GM18502 (cell line): ENCODE data around the gene CAMK2G.
"Not testable (repeated sequence)": the region's sequence is repeated elsewhere in the genome, so short reads cannot be mapped to it uniquely, and the experiment has no call there.

Experiments used
- ATAC-seq: cut with Tn5 transposase; IDR thresholded peaks from one replicate; pipeline ENCODE4 v1.9.1; 2021; ENCODE audit warnings: mild to moderate bottlenecking; ENCODE audit not compliant: unreplicated experiment, poor library complexity

The CAMK2G gene

DNA sequence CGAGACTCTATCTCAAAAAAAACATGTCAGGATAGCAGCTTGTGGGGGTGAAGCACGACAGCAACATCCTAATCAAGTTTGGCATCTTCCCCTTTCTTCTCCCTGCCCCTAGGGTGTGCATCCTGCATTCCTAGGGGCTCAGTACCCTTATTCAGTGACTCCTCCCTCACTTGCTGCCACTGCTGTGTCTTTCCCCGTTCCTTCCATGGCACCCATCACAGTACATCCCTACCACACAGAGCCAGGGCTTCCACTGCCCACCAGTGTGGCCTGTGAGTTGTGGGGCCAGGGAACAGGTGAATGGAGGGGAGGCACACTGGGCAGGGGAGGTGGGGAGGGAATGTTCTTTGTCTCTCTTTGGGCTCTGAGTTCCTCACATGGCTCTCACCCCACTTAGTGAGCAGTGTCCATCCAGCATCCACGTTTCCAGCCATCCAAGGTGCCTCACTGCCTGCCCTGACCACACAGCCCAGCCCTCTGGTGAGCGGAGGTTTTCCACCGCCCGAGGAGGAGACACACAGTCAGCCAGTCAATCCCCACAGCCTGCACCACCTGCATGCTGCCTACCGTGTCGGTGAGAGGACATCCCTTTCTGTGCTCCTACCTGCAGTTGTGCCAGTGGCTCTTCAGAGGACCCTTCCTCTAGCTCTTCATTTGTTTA, 74.3 kb downstream of the CAMK2G start:
- ATAC-seq = no peak

DNA sequence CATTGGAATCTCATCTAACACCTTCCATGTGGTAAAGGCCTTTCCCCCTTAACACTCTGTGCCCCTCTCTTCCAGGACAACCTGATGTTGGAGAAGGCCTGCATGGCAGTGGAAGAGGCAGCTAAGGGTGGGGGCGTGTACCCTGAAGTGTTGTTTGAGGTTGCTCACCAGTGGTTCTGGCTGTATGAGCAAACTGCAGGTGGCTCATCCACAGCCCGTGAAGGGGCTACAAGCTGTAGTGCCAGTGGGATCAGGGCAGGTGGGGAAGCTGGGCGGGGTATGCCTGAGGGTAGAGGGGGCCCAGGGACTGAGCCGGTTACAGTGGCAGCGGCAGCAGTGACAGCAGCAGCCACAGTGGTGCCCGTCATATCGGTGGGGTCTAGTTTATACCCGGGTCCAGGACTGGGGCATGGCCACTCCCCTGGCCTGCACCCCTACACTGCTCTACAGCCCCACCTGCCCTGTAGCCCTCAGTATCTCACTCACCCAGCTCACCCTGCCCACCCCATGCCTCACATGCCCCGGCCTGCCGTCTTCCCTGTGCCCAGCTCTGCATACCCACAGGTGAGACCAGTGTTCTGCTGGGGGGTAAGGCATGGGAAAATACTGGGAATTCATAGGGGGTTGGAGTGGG, 75.3 kb downstream of the CAMK2G start:
- no peak for ATAC-seq

DNA sequence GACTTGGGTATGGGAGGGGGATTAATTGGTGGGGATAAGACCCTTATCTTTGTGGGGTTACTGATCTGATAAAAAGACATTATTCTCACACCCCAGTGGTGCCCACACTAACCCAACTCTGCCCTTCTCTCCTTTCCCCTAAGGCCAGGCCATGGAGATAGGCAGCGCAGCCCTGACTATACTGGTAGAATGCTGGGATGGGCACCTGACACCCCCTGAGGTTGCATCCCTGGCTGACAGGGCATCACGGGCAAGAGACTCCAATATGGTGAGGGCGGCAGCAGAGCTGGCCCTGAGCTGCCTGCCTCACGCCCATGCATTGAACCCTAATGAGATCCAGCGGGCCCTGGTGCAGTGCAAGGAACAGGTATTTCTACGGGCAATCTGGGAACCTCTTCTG, 76.3 kb downstream of the CAMK2G start:
- no peak for ATAC-seq

DNA sequence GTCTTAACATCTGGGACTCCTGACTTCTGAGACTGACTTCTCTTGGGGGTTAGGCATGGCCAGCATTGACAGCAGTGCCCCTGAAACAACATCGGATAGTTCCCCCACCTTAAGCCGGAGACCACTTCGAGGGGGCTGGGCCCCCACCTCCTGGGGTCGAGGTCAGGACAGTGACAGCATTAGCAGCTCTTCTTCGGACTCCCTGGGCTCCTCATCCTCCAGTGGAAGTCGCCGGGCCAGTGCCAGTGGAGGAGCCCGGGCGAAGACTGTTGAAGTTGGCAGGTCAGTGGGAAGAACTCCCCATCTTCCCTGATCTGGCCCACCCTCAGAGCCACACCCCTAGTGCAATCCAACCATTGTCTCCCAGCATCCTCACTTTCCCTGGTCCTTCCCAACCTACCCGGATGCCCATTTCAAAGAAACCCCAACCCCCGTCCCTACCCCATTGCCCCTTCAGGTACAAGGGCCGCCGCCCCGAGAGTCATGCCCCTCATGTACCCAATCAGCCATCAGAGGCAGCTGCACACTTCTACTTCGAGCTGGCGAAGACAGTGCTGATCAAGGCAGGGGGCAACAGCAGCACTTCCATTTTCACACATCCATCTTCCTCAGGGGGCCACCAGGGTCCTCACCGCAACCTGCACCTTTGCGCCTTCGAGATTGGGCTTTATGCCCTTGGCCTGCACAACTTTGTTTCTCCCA, 76.9 kb downstream of the CAMK2G start:
- ATAC-seq = no peak

DNA sequence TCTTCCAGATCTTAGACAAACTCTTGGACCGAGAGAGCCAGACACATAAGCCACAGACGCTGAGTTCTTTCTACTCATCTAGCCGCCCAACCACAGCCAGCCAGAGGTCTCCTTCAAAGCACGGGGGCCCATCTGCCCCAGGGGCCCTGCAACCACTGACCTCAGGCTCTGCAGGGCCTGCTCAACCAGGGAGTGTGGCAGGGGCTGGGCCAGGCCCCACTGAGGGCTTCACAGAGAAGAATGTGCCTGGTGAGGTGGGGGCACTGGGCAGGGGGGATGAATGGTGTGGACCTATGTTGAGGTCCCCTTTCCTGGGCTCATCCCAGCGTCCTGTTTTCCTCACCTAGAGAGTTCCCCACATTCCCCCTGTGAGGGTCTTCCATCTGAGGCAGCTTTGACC, 77.6 kb downstream of the CAMK2G start:
- no peak for ATAC-seq

DNA sequence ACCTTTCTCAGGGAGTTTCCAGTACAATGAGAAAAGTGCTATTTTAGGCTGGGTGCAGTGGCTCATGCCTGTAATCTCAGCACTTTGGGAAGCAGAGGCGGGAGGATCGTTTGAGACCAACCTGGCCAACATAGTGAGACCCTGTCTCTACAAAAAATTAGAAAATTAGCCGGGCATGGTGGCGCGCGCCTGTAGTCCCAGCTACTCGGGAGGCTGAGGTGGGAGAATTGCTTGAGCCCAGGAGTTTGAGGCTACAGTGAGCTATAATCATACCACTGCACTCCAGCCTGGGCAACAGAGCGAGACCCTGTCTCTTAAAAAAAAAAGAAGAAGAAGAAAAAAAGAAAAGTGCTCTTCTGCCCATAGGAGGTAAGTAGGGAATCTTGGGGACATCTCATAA, 78.3 kb downstream of the CAMK2G start:
- not testable (repeated sequence) for ATAC-seq

DNA sequence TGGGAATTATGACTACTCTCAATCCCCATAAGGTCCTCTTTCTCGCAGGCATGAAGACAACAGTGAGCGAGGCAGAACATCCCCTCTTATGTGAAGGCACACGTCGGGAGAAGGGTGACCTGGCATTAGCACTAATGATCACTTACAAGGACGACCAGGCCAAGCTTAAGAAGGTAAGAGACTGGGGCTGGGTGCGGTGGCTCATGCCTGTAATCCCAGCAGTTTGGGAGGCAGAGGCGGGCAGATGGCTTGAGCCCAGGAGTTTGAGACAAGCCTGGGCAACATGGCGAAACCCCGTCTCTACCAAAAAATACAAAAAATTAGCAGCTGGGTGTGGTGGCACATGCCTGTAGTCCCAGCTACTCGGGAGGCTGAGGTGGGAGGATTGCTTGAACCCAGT, 78.9 kb downstream of the CAMK2G start:
- not testable (repeated sequence) for ATAC-seq

DNA sequence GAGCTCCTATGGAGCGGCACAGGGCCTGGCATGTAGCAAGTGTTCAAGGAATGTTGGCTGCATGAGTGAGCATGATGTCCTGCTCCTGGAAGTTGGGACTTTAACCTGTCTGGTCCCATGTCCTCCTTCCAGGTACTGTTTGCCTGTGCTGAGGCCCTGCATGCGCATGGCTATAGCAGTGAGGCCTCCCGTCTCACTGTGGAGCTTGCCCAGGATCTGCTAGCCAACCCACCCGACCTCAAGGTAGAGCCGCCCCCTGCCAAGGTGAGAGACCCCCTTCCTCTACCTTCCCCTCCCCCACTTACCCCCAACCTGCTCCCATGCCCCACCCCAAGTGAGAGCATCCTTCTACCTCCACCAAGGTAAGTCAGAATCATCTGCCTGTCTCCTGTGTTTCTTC, 80.9 kb downstream of the CAMK2G start:
- ATAC-seq = no peak

DNA sequence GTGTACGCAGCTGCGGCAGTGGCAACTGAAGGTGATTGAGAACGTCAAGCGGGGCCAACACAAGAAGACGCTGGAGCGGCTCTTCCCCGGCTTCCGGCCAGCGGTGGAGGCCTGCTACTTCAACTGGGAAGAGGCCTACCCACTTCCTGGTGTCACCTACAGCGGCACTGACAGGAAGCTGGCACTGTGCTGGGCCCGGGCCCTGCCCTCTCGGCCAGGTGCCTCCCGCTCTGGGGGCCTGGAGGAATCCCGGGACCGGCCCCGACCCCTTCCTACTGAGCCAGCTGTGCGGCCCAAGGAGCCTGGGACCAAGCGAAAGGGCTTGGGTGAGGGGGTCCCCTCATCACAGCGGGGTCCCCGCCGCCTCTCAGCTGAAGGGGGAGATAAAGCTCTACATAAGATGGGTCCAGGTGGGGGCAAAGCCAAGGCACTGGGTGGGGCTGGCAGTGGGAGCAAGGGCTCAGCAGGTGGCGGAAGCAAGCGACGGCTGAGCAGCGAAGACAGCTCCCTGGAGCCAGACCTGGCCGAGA, 82.4 kb downstream of the CAMK2G start:
- ATAC-seq = no peak

DNA sequence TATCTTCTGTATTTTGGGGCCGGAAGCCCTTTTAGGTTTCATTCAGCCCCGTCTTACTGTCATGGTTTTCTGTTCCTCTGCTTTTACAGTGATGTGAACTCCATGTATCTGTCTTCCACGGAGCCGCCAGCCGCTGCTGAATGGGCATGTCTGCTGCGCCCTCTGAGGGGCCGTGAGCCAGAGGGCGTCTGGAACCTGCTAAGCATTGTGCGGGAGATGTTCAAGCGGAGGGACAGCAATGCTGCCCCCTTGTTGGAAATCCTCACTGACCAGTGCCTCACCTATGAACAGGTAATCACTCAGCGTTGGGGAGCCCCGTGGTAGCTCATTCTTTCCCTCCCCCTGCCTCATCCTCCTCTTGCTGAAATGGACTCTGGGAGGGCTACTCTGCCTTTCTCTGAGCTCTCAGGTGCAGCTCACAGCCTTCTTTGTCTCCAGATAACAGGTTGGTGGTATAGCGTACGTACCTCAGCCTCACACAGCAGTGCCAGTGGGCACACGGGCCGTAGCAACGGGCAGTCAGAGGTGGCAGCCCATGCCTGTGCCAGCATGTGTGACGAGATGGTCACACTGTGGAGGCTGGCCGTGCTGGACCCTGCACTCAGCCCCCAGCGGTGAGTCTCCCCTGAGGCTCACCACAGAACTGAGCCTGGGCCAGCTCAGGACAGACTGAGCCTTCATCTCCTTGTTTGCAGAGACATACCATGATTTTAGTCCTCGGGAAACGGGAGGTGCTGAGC, 83.3 kb downstream of the CAMK2G start:
- no peak for ATAC-seq

DNA sequence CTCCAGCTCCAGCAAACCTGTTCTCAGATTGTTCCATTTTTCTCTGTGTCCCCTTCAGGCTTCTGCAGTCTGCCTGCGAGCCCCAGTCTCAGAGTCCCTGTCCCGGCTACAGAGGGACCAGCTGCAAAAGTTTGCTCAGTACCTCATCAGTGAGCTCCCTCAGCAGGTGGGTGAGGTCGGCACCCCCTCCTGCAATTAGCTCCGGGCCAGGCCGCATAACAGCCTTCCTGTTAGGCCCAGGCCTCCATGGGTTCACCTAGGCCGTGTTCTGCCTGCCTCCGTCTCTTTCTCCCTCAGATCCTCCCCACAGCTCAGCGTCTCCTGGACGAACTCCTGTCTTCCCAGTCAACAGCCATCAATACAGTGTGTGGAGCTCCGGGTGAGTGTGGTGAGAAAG, 84.7 kb downstream of the CAMK2G start:
- ATAC-seq = no peak

DNA sequence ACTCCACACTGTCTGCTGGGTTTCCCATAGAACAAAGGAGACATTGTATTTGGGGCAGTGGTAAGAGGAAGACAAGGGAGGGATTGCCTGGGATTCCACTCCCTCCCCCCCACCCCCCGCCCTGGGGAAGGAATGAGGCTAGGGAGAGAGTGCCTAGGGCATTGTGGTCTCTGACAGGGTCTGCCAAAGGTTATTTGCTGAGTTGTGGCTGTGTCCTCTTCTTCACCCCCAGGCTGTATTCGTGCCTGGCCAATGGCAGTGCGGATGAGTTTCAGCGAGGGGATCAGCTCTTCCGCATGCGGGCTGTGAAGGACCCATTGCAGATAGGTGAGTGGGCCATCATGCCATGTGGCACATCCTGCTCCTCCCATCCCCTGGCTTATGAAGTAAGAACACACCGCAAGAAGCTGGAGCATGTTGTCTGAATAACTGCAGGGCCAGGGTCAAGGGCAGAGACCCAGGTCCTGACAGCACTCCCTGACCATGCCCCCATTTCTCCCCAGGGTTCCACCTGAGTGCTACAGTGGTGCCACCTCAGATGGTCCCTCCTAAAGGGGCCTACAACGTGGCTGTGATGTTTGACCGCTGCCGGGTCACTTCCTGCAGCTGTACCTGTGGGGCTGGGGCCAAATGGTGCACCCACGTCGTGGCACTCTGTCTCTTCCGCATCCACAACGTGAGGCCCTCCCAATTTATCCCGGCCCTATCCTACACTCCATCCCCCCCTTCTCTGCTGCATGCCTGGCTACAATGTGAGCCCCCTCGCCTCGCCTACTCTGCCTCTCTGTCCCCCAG, 85.3 kb downstream of the CAMK2G start:
- no peak for ATAC-seq

DNA sequence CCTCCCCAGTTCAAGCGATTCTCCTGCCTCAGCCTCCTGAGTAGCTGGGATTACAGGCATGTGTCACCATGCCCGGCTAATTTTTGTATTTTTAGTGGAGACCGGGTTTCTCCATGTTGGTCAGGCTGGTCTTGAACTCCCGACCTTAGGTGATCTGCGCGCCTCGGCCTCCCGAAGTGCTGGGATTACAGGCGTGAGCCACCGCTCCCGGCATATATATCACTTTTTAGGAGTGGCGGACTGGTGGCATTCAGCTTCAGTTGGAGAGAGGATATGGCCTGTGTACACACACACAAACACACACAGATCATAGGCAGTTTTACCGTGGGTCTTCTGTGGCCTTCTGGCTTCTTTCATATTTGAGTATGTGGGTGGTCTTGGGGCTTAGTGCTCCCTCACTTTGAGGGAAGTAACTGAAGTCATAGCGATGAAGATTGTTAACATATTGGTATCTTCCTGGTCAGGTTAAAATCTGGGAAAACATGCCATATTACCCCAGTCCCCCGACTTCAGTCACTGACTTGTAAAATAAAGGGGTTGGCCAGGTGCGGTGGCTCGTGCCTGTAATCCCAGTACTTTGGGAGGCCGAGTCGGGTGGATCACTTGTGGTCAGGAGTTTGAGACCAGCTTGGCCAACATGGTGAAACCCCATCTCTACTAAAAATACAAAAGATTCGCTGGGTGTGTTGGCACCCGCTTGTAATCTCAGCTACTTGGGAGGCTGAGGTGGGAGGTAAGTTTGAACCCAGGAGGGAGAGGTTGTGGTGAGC, 87.1 kb downstream of the CAMK2G start:
- ATAC-seq = not testable (repeated sequence)

DNA sequence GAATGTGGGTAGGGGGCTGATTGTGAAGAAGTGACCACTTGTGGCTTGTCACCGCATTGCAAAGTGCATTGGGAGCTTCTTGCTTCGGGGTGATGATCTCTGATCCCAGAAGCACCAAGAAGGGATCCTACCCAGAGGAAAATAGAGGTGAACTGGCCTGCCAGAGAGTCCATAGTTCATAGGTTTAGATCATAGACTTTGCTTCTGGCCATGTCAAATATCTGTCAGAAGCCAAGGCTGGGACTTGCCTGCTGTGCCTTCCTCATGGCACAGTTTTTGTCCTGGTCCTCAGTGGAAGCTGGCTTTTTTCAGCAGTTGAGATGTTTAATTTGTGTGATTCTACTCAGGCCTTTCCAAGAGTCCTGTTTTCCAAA, 87.9 kb downstream of the CAMK2G start:
- ATAC-seq = no peak

DNA sequence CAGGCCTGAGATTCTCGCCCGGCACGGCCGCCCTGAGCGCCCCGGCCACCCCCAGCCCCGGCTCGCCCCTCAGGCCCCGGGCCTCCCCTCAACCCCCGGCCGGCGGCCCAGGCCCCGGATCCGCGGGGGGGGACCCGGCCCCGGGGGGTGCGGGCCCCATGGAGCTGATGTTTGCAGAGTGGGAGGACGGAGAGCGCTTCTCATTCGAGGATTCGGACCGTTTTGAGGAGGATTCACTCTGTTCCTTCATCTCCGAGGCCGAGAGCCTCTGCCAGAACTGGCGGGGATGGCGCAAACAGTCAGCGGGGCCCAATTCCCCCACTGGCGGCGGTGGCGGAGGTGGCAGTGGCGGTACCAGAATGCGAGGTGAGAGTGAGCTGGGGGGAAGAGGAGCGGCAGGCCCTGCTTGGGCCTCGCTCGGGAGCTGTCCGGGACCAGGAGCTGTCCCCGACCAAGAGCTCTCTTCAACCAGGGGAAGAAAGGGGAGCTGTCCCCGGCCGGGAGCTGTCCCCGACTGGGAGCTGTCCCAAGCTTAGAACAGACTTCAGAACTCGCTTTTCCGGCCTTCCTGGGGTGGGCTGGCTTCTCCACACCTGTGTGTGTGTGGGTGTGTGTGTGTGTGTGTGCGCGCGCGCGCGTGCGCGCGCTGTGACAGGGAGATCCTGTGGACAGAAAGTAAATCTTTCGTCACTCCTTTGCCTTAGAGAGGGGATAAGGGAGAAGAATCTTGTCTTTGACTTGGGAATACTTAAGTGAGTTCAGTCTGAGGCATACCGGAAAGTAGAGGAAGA, 88.4 kb downstream of the CAMK2G start:
- peak; percentile 28 for ATAC-seq

DNA sequence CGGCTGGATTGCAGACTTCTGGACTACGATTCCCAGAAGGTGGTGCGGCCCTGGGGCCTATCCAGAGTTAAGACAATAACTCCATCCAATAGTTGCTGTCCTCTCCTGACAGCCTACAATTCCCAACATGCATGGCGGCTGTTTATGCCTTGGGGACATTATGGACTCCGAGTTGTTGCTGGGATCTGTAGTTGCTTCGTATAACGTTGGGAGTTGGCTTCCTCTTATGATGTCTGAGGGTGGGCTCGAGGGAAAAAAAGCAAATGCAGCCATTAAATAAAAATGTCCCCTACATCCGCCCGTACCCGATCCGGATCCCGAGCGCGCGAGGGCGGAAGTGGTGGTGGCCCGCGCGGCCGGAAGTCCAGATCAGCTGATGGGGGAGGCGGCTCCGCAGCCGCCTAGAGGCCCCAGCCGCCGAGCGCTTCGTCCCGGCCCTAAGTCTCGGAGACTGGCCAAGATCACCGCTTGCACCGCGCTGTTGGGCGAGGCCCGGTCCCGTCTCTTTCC, 89.1 kb downstream of the CAMK2G start, which contains the start of gene ZSWIM8:
TSS of gene ZSWIM8 (plus strand) at position 396 of the 510 bp plus-strand sequence. CDS start 273 bp downstream, outside the sequence.
- ATAC-seq = peak; percentile 80

DNA sequence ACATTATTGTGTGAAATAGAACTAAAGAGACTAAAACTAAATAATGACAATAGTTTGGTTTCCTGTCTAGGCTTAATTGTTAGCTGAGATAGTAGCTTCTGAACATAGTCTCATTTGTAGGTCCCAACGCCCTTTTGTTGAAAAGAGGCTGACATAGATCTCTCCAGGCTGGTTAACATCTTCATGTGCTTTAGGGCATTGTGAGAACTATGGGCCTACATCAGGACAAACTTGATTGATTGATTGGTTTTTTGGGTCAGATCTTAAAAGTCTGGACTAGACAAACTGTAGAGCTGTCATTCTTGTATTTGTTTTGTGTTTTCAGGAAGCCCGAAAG, 91.6 kb downstream of the CAMK2G start:
- ATAC-seq = no peak
